CD4-positive, alpha-beta T cell treated with Interleukin-6 for 4 hours (primary cell): ENCODE results near the gene UQCRC1.
A peak's percentile ranks its signal among the peaks of the same experiment; 100 is the strongest.

ENCODE experiments used
- DNase-seq: peaks from one replicate; pipeline ENCODE4 v3.0.0-alpha.2; 2020; ENCODE audit warnings: mixed read lengths

UQCRC1 gene

GRCh38 chr3:48609088-48610005, at the start of gene UQCRC1:
TSS of gene UQCRC1 (minus strand) at chr3:48609646. CDS start at chr3:48609620, 26 bp downstream.
- DNase-seq, result peak; percentile 92

DNA sequence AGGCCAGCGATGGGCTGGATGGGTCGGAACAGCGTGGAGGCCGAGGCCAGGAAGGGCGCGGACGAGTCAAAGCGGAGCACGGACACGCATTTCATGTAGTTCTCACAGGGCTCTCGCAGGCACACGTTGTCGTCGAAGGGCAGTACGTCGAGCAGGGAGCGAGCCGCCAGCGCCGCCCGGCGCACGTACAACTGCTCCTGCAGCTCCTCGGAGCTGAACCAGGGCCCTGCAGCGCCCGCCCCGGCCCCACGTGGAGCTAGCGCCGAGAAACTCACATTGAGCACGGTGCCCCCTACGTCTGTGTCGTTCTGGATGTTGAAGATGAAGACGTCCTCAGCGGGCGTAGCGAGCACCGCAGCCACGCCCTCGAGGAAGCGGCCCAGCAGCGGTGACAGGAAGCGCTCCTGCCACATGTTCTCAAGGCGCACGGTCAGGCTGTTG, 47.4 kb upstream of the UQCRC1 start:
- peak; percentile 36 for DNase-seq

- DNase-seq, result peak; percentile 86
Measured at GRCh38 chr3:48656061-48656840, 46.8 kb upstream of the UQCRC1 start.

DNA sequence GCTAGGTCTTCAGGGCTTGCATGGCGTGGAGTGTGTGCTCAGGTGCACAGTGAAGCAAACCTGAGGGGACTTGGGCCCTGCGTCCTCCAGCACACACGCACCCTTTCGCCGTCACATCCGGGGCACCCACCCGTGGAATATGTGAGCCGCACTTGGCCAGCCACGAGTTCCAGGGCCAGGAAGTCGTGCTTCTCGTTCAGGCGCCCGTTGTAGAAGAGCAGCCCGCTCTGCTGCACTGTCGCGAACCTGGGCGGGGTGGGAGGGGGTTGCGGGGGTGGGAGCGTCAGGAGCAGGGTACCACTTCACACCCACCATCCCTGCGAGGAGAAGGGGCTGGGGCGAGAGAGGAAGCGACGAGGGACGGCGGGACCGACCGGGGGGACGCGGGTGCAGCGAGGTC, 46.2 kb upstream of the UQCRC1 start:
- peak; percentile 61 for DNase-seq

DNA sequence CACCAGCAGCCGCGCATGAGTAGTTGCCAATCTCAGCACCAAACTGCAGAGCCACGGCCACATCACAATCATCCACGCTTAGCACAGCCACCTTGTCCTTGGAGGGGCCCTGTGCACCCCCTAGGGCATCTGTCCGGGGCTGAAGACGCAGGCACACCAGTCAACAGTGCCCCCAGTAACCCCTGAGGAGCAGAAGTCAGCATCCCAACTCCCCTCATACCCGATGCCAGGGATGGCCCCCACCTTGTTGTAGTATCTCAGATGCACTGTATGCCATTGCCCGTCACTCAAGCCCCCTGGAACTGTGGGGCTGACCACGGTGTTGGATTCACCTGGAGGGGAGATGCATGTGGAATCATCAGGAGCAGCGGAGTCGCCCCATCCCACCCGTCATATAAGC, 45.6 kb upstream of the UQCRC1 start:
- no peak for DNase-seq

DNA sequence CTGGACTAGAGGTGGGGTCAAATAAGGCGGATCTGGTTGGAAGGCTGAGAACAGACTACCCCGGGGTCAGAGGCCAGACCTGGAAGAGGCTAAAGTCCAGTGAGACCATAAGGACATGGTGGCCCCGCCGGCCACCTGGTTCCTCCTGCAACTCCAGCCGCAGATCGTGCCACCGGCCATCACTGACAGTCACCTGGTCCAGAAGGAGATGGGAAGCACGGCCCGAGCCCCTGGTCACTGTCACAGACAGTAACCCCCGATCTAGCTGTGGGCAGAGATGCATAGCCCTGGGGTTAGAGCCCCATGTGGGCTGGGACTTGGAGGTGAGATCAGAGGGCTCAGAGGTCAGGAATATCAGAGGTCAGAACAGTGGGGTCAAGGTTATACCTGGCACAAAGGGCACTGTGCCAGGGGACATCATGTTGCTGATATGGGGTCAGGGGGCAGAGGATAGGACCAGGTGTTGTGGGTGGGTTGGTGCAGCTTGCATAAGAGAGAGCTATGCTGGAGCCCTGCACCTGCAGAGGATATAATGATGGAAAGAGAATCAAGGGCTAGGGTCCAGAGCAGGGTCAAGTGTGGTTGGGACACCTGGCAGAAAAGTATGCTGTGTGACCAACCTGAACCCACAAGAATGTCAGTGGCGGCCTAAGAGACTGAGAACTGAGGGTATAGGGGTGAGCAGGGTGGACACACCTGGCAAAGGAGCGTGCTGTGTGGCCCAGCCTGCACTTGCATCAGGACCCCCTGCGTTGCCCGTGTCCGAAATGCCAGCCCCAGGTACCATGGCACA, 43.7 kb upstream of the UQCRC1 start:
- no peak for DNase-seq

GRCh38 chr3:48651771-48652170, 42.3 kb upstream of the UQCRC1 start:
- DNase-seq, result no peak

DNA sequence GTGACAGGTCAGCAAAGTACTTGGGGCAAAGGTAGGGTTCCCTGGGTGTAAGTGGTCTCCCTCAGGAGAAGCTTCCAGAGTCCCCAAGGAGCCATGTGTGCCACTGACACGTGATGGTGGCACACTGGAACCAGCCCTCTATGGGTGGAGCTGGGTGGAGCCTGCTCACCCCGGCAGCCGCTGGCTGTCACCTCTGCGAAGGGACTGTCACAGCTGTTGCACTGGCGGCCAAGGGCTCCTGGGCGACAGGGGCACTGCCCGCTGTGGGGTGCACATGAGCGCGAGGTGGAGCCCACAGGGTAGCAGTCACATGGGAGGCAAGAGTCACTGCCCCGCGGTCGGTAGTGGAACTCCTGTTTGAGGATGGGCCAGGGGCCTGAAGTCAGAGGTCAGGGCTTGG, 41.3 kb upstream of the UQCRC1 start:
- no peak for DNase-seq

GRCh38 chr3:48648188-48648850, 38.9 kb upstream of the UQCRC1 start:
- DNase-seq, result no peak

- no peak for DNase-seq
Measured at GRCh38 chr3:48647714-48648113, 38.3 kb upstream of the UQCRC1 start.

DNA sequence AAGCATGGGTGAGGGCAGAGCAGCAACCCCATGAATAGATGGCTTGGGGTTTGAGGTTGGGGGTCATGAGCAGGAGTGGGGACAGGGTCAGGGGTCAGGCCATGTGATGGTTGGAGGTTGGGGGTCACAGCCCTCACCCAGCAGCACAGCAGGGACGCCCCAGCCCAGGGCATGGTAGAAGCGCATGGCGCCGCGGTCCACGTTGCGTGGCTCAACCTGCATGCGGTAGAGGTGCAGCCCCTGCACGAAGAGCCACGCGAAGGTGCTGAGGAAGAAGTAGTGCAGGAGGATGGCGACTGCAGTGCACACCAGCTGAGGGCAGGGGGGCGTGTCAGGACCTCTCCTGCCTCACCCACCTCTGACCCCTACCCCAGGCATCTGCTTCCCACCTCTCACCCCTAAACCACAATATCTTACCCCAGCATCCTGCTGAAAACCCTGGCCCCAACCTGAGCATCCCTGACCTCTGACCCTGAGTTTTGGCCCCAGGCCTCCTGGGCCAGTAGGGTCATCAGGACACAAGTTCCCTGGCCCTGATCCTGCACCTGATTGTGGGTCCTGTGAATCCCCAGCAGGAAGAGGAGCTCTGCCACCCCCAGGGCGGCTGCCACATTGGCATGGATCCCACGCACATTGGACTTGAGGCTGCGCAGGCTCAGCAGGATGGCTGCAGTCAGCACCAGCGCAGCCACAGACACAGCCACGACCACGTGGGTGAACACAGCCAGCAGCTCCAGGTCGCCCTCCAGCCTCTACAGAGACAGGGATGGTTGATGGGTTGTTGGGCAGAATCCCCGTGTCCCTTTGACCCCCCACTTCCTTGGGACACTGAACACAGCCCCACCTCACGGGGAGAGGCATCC, 35.7 kb upstream of the UQCRC1 start:
- DNase-seq, result no peak

DNA sequence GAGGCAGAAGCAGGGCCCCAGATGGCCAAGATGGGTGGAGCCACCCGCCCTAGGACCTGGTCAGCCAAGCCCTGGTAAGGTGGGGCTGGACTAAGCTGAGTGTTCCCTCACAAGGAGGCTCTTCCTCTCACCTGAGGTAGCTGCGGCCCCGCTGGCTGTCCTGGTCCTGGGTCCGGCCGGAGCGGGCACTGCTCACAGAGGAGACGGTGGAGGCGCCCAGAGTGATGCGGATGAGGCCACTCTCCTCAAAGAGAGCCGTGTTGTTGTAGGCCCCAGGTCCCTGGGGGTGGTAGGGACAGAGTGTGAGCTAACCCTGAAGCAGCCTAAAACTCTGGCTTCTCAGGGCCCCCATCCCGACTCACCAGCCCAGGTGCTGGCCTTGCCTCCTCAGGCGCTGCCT, 33.2 kb upstream of the UQCRC1 start:
- no peak for DNase-seq

DNA sequence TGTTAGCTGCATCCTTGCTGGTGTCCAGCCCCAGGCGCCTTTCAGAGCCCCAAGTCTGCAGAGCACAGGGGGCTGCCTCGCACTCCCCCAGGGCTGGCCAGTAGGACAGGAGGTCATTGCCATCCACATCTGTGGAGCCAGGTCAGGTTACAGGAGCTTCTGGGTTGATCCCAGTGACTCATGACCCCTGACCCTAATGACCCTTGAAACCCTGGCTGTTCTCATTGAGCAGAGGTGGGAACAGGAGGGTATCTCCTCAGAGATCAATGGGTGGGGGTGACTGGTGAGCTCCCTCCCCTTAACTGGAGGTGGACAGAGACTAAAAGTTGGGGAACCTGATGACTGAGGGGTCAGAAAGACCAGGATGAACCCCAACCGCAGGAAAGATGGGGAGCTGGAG, 31.9 kb upstream of the UQCRC1 start:
- no peak for DNase-seq

- DNase-seq, result no peak
Measured at GRCh38 chr3:48639944-48640606, 30.6 kb upstream of the UQCRC1 start.

GRCh38 chr3:48637305-48637704, 27.9 kb upstream of the UQCRC1 start:
- no peak for DNase-seq

- DNase-seq, result no peak
Measured at GRCh38 chr3:48636149-48636655, 26.8 kb upstream of the UQCRC1 start.

DNA sequence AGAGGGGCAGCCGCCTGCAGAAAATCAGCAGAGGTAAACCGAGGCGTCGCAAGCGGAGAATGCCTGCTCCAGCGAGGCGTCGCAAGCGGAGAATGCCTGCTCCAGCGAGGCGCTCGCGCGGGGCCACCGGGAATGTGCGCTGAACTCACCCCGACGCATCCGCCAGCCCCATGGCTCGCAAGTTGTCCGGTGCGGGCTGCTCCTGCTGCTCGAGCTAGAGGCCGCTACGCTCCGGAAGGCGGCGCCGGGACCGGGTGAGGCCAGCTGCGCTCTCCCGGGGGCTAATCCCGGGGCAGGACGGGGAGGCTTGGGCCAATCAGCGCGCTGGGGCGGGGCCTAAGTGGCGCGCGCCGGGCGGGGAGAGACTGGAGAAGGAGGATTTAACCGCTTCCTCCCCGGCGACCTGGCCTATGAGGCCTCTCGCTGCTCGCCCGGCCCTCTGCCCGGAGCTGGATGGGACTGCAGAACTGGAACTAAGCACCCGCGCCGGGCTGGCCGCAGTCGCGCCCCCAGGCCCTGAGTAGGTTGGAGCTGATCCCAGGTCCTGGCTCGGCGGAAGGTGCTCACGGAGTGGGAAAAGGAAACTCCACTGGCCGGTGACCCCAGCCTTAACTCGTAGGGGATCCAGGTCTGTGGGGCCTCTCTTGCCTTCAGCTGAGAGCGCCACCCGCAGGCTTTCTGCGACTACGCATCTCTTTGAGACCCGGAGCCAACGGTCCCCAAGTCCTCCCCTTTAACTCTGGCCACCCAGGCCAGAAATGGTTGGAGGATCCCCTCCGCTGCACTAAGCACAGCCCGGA, 26.0 kb upstream of the UQCRC1 start, which contains the start of gene SLC26A6:
Gene SLC26A6, minus strand, starts transcription at position 240 of the 800 bp plus-strand sequence. Its CDS starts 68 bp downstream, at position 172.
- DNase-seq, result peak; percentile 96

GRCh38 chr3:48634661-48635221, 25.3 kb upstream of the UQCRC1 start:
- DNase-seq, result peak; percentile 71

- DNase-seq, result no peak
Measured at GRCh38 chr3:48633743-48634142, 24.3 kb upstream of the UQCRC1 start.
